ENCODE measurements around the gene SIAH2.

DNA sequence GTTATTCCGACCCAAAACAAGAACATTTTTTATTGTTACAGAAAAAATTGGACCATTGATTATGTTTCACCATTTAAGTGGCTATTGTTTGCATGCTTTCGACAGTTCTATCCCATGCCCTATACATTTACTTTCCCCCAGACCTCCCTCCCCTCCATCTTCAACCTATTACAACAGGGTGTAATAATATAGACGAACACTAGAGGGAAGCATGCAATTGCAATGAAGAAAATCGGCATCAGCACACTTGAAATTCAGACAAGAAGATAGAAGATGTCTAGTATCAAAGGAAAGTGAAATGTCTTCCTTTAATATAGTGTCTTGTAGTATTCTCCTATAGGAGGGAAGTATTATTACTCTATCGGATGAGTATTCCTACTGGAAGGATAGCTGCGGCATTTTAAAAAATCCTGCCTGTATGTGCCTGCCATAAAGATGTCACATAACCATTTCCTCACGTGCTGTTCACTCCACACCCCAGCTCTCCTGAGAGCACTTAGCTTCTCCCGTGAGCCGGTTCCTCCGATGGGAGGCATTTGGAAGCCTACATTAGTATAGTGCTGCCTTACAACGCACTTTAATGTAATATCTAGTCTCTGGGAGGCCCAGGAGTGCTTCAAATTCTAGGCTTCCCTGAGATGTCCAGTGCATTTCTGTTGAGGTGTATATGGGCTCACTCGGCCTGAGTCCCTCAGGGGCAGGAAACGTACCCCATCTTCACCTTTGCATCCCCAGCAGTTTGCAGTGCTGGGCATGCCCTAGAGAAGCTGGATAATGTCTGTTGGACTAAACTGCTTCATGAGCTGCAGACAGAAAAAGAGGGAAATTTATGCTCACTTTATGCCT, 41.5 kb downstream of the SIAH2 start:
- TF ChIP-seq CTCF (IDR thresholded peaks at IDR 0.05) (peak; percentile 82 to 95 (median 82)), POLR2A (IDR thresholded peaks at IDR 0.05) (no peak)

All from right lobe of liver (tissue), 4 donors.